K562 treated with DMSO at 1 percent for 48 hours (cell line): ENCODE measurements around the gene MFF. TPM values are rescaled to one million over a fixed set of nuclear protein-coding genes. Genes with fewer than 3 reads are reported as not detected.

Experiments used
- total RNA-seq: library from RNA; unstranded; fragments of 300-600 nt; gene quantifications from 2 replicates; pipeline ENCODE4 v1.2.3, GENCODE V29; 2022; ENCODE audit warnings: low replicate concordance; ENCODE audit errors: extremely low read depth

MFF gene, protein sequence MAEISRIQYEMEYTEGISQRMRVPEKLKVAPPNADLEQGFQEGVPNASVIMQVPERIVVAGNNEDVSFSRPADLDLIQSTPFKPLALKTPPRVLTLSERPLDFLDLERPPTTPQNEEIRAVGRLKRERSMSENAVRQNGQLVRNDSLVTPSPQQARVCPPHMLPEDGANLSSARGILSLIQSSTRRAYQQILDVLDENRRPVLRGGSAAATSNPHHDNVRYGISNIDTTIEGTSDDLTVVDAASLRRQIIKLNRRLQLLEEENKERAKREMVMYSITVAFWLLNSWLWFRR
- not detected in 2 replicates for total RNA-seq

DNA sequence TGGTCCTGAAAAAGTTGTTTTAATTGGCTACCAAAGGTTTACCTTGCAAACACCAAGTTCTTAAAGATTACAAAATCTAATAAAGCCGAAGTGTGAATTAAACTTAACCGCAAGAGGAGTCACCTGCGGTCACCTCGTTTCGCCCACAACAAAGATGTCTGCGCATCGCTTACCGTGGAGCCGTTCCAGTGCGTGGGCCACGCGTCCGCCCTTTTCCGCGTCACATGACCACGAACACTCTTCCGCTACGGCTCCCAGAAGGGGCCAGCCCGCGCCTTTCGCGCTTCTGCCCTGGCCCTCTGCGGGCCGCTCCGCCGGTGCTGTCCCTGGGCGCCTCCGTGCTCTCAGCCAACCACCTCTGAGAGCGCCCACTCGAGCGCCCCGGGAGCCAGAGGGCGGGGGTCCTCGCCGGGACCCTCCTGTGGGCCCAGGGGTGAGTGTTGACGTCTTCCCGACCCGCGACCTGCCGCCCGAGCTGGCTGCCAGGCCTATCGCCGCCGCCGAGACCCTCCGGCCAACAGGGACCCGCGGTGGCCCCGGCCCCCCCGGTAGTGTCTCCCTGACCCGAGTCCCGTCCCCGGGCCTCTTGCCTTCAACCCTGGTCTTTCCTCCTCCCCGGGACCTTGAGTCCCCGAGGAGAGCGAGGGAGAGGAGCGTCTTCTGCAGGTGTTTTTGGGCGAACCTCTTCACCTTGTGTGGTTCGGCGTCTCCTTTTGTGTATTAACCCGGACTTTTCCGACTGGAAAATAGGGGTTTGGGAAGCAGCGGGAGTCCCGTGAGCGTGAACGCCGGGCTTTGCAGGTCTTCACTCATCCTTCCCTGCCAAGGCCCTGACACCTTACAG is at the start of gene MFF:
TSS of gene MFF (plus strand) at position 257 of the 844 bp plus-strand sequence. CDS start 5,415 bp downstream, outside the sequence.

GRCh38 chr2:227379095-227379494 is 54.0 kb downstream of the MFF start, which contains the start of gene TM4SF20:
TM4SF20 (minus strand) TSS chr2:227379306; CDS start chr2:227379268, 38 bp downstream.

DNA sequence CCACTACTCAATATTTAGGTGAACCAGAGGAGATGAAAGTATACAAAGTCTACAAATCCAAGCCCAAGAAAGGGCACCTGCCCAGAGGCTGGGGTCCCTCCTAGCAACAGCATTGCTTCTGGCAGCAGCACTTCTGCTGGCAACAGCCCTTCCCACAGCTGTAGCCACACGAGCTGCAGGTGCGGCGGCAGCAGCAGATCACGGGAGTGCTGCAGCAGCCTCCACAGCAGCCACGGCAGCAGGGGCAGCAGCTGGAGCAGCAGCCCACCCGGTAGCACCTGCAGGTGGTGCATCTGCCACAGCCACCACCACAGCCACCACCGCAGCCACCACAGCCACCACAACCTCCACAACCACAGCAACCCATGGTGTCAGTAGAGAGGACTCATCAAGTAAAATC is 62.5 kb downstream of the MFF start, which contains the start of gene SCYGR1:
TSS of gene SCYGR1 (minus strand) at position 367 of the 400 bp plus-strand sequence. CDS start at position 367, 0 bp downstream.

Other genes with a start within 250 kb of the MFF start
- gene COL4A4, start 161.0 kb upstream of the MFF start, total RNA-seq = not detected in 2 replicates
- gene COL4A3, start 160.6 kb upstream of the MFF start, total RNA-seq = not detected in 2 replicates
- not detected in 2 replicates for gene TM4SF20, start 54.1 kb downstream of the MFF start, total RNA-seq
- gene SCYGR1, start 62.7 kb downstream of the MFF start, total RNA-seq = not detected in 2 replicates
- gene AGFG1, start 146.9 kb downstream of the MFF start, total RNA-seq = not detected in 2 replicates